HTR-8/SVneo (cell line): Measurements from ENCODE around the gene GOLGA3.
"Not testable (repeated sequence)": the region's sequence is repeated elsewhere in the genome, so short reads cannot be mapped to it uniquely, and the experiment has no call there.

ENCODE experiments used
- DNase-seq: peaks from one replicate; pipeline ENCODE4 v3.0.0; 2011; ENCODE audit warnings: low spot score, mixed read lengths; ENCODE audit not compliant: insufficient read length
- FAIRE-seq: peaks from 2 replicates; lab custom pipeline; 2011; peaks lifted over from hg19 to GRCh38; lab: Jason Lieb, UNC

Gene GOLGA3

GRCh38 chr12:132761032-132761920 lies 67.4 kb downstream of the GOLGA3 start, which contains the start of gene ANKLE2:
ANKLE2 (minus strand) TSS chr12:132761832; CDS start chr12:132761798, 34 bp downstream.
- FAIRE-seq, result no peak
- DNase-seq, result peak; percentile 34

- DNase-seq (no peak), FAIRE-seq (no peak)
These were observed 69.3 kb downstream of the GOLGA3 start for GRCh38 chr12:132759359-132759758.

GRCh38 chr12:132758825-132759224 lies 69.8 kb downstream of the GOLGA3 start:
- not testable (repeated sequence) for DNase-seq, FAIRE-seq

- FAIRE-seq (no peak), DNase-seq (no peak)
These were observed 74.3 kb downstream of the GOLGA3 start for GRCh38 chr12:132754160-132754932.

GRCh38 chr12:132753670-132754069 lies 75.0 kb downstream of the GOLGA3 start:
- DNase-seq, FAIRE-seq: not testable (repeated sequence)

- FAIRE-seq, result no peak
These were observed 80.3 kb downstream of the GOLGA3 start for GRCh38 chr12:132748319-132748718.

GRCh38 chr12:132747896-132748295 lies 80.8 kb downstream of the GOLGA3 start:
- FAIRE-seq, result no peak
- no peak for DNase-seq

More at GRCh38 chr12:132748319-132748718, 80.3 kb downstream of the GOLGA3 start:
- no peak for DNase-seq

- no peak for FAIRE-seq
- DNase-seq, result no peak
These were observed 81.3 kb downstream of the GOLGA3 start for GRCh38 chr12:132747395-132747794.

GRCh38 chr12:132746613-132747012 lies 82.1 kb downstream of the GOLGA3 start:
- no peak for FAIRE-seq
- no peak for DNase-seq

GRCh38 chr12:132743831-132744230 lies 84.8 kb downstream of the GOLGA3 start:
- no peak for DNase-seq
- FAIRE-seq, result no peak

GRCh38 chr12:132741620-132742019 lies 87.0 kb downstream of the GOLGA3 start:
- FAIRE-seq (no peak), DNase-seq (no peak)

- DNase-seq (no peak), FAIRE-seq (no peak)
These were observed 88.0 kb downstream of the GOLGA3 start for GRCh38 chr12:132740652-132741051.

- DNase-seq (no peak), FAIRE-seq (no peak)
These were observed 88.4 kb downstream of the GOLGA3 start for GRCh38 chr12:132740313-132740646.

GRCh38 chr12:132739600-132740312 lies 88.9 kb downstream of the GOLGA3 start:
- no peak for FAIRE-seq
- no peak for DNase-seq

GRCh38 chr12:132736913-132737312 lies 91.8 kb downstream of the GOLGA3 start:
- FAIRE-seq, result no peak
- no peak for DNase-seq

- FAIRE-seq (no peak), DNase-seq (no peak)
These were observed 92.3 kb downstream of the GOLGA3 start for GRCh38 chr12:132736378-132736777.

GRCh38 chr12:132735496-132735895 lies 93.2 kb downstream of the GOLGA3 start:
- DNase-seq (no peak), FAIRE-seq (no peak)

GRCh38 chr12:132734206-132734605 lies 94.5 kb downstream of the GOLGA3 start:
- DNase-seq, result no peak
- FAIRE-seq, result no peak

- no peak for DNase-seq
- no peak for FAIRE-seq
These were observed 97.1 kb downstream of the GOLGA3 start for GRCh38 chr12:132731574-132731973.

GRCh38 chr12:132730353-132730752 lies 98.3 kb downstream of the GOLGA3 start:
- DNase-seq (no peak), FAIRE-seq (no peak)
